Activated CD8-positive, alpha-beta memory T cell treated with anti-CD3 and anti-CD28 coated beads for 48 hours (primary cell): ENCODE results near the gene CUX1.
"Not testable (repeated sequence)": the region's sequence is repeated elsewhere in the genome, so short reads cannot be mapped to it uniquely, and the experiment has no call there.

Source experiments
- DNase-seq, 3 experiments: peaks; one replicate each; pipeline ENCODE4 v3.0.0-alpha.2; 2020; ENCODE audit warnings: low read depth in 2 of 3, low spot score in 2 of 3

The CUX1 gene

DNA sequence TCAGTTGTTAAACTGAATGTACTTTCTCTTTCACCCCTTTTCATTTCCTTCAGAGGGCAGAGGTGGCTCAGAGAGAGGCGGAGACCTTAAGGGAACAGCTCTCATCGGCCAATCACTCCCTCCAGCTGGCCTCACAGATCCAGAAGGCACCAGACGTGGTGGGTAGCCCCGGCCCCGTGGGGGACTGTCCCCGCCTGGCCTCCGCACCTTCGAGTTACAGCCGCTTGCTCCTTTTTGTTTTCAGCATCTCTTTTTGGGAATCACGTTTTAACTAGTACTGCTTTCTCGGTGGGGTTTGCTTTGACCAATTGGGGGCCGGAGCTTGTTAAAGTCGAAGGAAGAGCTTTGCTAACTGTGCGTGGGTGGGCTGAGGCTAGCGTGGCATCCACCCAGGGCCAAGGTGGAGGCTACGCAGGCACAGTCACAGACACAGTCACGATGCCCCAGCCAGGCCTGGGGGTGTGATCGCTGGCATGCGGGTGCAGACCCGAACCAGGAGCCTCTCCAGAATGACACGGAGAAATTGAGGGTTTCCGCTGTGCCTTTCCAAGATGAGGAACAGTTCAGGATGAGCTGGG lies 353.1 kb downstream of the CUX1 start:
- no peak for DNase-seq

DNA sequence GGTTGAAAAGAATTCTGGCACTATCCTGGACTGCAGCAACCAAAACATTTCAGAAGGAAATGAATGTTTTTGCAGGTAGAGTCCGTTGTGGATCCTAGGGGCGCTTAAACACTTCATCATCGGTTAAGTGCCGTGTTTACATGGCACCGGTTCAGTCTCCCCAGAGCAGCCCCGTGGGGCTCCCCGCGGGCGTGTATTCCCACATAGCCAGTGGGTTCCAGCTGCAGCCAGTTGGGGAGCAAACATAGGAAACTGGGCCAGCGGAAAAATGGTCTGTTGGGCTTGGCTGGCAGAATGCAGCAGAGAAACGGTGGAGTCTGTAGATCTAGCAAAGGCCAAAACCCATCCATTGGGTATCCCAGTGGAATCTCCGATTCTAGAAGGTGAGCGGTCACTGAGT lies 356.2 kb downstream of the CUX1 start:
- no peak for DNase-seq

DNA sequence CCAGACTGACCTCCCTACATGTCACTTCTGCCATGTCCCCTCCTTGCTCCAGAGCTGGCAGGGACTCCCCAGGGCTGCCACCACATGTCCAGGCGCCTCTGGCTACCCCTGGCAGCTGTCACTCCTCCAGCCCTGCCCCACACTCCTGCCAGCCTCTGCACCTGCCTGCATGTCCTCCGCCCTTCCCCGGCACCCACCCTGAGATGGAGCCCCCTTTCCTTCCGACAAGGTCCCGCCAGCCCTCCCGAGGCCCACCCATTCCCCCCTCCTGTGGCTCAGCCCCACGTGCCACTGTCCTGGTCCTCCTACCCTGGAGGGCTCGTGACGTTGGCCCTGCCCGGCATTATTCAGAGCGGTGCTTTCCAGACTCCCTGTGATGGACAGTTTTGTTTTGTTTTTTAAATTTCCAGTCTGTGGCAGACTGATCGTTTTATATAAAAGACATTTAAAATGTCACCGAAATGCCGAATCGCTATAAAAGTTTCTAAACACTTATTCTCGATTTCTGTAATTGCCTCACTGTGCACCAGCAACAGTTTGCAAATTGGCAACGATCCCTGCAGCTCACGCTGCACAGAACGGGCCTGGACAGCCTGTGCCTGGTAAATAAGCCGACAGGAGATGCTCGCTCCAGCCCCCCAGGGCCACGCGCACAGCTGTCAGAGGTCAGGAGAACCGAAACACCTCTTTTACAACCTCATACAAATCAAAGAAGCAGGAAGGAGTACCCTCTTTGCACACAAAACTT lies 358.2 kb downstream of the CUX1 start:
- no peak for DNase-seq

DNA sequence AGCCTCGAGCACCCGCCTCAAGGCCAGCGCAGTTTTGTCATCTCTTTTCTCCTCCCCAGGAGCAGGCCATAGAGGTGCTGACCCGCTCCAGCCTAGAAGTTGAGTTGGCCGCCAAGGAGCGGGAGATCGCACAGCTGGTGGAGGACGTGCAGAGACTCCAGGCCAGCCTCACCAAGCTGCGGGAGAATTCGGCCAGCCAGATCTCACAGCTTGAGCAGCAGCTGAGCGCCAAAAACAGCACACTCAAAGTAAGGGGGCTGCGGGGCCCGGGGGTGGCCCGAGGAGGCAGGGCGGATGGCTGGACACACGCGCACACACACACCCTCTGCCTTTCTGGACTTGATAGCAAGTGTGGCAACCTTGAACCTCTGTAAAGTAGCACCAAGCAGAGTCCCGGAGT lies 361.0 kb downstream of the CUX1 start:
- DNase-seq, result no peak

DNA sequence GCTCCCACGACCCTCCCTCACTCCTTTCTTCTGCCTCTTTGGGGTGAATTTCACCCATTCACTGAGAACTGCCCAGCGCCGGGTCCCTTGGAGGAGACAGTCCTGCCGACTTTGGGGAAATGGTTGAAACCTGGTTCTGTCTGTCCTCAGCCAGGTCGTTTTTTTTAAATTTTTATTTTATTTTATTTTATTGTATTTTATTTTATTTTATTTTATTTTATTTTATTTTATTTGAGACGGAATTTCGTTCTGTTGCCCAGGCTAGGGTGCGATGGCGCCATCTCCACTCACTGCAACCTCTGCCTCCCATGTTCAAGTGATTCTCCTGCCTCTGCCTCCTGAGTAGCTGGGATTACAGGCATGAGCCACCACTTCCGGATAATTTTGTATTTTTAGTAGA lies 363.3 kb downstream of the CUX1 start:
- no peak for DNase-seq

DNA sequence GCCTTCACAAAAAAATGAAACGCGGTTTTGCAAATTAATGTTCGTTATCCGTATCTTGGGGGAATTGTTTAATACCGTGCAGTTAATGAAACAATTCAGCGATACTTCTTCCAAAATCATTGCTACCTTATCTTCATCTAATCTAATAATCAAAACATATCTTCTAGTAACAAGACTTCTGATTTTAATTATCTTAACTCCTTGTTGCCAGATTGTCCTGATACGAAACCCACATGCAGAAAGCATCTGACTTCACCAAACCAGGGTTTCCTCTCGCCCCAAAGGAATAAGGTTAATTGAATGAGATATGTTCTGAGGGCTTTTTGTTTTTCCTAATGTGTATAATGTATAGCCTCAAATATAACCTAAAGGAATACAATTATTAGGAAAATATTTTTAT lies 364.1 kb downstream of the CUX1 start:
- DNase-seq, result no peak

DNA sequence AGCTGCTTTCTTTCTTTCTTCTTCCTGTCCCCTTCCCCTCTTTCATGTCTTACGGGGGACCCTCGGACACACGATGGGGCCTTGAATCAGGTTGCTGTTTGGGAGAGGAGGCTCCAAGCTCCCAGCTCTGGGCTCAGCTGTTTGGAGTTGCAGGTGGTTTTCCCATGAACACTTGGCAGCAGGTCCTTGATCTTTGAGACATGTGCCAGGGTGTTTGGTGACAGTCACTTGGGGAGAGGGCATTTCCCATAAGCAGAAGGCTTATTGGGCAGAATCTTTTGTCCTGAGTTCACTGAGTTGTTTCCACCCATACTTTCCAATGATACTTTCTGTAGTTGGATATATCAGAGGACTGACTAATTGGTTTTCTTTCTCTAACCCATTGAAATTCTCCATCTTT lies 364.6 kb downstream of the CUX1 start:
- no peak for DNase-seq

DNA sequence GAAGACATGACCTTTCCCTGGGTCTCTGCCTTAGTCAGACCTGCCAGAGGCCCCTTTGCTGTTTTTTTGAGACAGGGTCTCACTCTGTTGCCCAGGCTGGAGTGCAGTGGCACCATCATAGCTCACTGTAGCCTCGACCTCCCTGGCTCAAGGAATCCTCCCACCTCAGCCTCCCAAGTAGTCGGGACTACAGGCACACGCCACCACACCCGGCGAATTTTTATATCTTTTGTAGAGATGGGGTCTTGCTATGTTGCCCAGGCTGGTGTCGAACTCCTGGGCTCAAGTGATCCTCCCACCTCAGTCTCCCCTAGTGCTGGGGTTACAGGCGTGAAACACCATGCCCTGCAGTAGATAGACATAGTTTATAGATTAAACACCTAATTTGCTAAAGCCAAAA lies 366.4 kb downstream of the CUX1 start:
- not testable (repeated sequence) for DNase-seq

DNA sequence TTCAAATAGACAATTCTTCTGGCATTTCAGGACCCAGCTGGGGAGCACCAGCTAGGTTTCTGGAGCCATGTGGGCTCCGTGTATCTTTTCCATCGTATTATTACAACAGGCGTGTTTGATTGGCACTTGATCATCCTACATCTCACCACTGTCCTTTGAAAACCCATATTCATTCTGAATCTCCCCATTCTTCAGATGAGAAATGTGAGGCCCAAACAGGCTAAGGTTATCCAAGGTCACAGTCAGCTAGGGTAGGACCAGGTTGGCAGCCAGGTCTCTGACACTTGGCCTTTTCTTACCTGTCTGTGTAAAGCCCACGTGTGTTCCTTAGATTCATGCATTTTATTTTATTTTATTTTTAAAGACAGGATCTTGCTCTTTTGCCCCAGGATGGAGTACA lies 366.9 kb downstream of the CUX1 start:
- no peak for DNase-seq

DNA sequence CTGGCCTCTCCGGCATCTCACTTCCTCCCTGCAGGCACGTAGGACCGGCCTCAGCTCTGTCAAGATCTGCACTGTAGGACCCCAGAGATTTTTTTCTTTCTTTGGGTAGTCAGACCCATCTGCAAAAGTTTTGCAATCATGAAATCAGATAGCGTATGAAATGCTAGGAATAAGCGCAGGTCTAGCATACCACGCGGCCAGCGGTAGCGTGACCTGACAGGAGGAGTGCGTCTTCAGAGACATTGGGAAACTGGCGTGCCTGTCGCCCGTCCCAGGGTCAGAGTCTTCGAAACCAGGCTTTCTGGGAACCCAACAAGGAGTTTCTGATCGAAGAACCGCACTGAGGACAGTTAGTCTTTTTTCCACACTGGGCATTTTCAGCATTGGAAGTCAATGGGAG lies 368.4 kb downstream of the CUX1 start:
- no peak for DNase-seq

DNA sequence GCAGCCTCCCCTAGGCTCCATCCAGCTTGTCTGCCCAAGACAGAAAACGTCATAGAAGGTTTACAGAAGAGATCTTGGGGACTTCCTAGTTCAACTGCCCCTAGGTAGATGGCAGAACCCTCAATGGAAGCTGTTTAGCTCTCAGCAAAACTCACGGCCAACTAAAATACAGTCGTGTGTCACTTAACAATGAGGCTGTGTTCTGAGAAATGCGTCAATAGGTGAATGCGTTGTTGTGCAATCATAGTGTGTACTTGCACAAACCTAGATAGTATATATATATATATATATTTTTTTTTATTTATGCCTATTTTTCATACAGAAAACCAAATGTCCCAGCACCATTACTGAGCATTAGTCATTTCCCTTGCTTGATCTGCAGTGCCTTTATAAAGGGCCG lies 368.9 kb downstream of the CUX1 start:
- no peak for DNase-seq

DNA sequence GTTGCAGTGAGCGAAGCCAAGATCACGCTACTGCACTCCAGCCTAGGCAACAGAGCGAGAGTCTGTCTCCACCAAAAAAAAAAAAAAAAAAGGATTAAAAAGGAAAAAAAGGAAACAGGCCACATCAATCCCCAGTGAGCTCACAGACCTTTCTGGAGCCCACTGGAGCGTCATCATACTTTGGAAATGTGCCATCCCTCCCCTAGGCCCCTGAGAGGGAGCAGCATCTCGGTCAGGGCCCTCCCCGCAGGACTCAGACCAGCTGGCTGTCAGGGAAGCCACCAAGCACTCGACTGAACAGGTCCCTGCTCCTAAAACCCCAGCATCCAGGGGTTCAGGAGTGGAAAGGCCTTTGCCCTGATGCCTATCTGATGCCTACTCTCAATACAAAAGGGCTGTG lies 371.3 kb downstream of the CUX1 start:
- DNase-seq, result no peak

DNA sequence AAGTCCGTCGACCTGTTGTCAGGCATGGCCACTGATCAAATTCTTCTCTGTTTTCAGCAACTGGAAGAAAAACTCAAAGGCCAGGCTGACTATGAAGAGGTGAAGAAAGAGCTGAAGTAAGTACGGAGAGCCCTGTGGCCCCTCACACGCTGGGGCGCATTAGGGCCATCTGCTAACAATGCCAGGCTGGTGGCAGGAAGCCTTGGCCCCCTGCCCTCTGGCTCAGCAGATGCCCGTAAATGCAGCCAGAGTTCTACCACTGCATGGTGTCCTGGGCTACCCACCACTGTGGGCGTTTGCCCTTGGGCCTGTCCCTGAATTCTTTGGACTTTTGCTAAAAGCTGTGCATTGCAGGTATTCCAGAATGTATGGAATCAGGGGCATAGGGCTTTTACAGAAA lies 372.3 kb downstream of the CUX1 start:
- no peak for DNase-seq

DNA sequence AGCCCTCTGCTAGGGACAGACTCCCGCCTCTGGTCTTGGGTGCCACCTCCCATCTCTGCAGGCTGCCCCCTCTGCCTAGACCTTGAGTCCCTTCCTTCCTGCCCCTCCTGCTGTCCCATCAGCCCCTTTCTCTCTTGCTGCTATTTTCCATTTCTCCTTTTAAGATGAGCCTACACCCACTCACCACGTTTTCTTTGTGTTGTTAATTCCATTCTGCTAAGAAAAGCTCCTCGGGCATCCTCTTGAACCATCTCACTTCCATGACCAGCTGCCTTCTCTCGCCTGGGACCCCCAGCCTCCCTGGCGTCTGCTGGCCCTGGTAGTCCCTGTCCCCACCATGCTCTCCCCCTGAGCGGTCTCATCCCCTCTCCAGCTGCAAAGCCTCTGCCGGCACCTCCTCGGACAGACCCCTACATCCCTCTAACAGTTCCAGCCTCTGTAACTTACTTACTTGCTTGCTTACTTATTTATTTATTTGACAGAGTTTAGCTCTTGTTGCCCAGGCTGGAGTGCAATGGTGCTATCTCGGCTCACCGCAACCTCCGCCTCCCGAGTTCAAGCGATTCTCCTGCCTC lies 373.4 kb downstream of the CUX1 start:
- DNase-seq, result no peak

DNA sequence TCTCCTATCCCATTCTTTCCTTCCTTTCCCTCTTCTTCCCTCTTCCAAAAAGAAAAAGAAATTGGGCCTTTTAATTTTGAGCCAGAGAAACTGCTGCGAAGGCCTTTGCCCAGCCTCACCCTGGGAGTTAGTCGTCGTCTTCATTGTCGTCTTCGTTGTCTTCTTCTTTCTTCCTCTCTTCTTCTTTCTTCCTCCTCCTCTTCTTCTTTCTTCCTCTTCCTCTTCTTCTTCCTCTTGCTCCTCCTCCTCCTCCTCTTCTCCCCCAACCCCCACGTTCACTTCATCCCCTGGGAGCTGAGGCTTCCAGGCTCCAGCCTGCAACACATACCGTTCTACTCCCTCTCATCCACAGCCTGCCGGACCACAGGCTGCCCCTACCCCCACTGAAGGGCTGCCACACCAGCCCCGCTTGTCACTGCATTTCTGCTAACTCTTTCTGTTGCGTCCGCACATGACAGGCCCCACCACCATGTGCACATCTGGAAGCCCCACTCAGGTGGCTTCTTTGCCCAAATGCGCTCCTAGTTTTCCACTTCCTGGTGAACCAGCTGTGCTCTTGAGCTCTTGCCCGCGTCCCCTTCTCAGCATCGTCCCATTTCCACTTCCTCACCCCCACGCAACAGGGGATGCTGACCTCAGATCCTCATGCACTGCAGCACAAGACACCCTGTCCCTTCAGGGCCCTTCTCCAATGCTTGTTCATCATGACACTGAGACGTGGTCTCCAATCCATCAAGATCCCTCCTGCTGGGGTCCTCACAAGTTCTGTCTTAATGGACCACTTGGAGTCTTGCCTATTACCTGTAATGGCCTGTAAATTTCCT lies 374.3 kb downstream of the CUX1 start:
- DNase-seq, result no peak

DNA sequence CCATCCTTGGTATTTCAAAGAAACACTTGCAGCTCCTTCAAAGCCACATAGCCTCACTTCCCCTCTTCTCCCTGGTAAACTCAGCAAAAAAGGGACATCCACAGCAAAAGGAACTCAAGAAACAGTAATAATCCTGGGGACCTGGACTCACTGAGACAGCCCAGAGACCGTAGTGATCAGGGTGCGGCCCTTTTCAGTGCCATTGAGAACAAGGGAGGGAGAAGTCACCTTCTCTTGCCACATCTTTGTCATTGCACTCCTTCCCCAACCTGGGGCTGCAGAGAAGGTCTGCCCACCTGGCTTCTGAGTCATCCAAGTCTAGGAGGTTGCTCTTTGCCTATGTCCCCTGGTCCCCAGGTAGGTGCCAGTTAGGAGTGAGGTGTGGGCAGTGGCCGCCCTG lies 375.4 kb downstream of the CUX1 start:
- no peak for DNase-seq

DNA sequence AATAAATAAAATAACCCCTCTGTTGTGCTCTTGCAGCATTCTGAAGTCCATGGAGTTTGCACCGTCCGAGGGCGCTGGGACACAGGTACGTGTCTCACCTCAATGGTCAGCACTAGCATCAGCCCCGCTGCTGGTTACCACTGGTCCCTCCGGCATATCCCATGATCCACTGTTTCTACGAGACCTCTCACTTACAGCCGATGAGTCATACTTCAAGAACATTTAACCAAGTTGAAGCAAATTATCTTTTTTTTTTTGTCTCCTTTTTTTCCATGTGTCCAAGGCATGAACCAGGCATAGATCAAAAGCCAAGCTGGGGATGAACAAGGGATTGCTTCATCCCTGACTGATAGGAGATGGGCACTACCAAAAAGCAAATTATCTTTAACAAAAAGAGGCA lies 376.4 kb downstream of the CUX1 start:
- DNase-seq, result no peak

DNA sequence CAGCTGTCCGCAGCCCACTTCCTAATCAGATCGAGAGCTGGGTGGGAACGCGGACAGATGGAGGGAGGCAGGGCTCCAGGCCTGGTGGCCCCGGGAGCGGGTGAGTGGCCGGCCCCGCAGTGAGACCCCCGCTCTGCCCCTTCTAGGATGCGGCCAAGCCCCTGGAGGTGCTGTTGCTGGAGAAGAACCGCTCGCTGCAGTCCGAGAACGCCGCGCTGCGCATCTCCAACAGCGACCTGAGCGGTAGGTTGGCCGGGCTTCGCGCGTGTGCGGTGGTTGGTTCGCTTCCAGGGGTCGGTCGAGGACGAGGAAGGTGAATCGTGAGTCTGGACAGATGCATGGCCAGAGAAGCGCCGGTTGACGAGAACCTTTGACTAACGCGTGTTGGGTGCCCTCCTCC lies 377.9 kb downstream of the CUX1 start:
- DNase-seq, result no peak

DNA sequence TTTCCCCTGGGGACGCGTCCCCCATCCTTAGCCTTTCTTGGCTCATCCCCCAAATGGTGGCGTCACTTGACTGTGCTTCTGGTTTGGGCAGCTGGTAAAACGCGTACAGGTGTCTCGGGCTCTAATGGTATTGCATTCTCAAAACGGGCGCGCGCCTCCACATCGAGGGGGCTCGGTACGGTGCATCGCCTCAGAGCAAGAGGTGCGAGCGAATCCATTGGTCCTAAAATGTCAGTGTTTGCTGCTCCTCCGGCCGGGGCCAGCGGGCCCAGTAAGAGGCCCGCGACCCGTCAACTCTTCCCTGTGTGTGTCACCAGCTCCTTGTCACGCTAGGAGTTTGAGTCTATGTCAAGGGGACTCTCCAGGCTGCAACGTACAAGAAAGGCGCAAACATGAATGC lies 378.6 kb downstream of the CUX1 start:
- DNase-seq, result no peak

DNA sequence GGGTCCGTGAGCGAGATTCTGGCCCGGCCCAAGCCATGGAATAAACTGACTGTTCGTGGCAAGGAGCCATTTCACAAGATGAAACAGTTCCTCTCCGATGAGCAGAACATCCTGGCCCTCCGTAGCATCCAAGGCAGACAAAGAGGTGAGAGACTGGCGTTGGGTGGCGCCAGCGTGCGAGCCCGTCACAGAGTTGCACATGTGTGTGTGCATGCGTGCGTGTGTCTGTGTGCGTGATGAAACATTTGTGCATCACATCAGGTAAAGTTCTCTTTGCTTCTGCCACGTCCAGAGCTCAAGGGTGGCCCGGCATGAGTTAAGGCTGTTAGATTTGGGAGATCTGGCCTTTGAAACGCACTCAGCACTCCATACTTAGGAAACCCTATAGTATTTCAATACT lies 379.7 kb downstream of the CUX1 start:
- no peak for DNase-seq

DNA sequence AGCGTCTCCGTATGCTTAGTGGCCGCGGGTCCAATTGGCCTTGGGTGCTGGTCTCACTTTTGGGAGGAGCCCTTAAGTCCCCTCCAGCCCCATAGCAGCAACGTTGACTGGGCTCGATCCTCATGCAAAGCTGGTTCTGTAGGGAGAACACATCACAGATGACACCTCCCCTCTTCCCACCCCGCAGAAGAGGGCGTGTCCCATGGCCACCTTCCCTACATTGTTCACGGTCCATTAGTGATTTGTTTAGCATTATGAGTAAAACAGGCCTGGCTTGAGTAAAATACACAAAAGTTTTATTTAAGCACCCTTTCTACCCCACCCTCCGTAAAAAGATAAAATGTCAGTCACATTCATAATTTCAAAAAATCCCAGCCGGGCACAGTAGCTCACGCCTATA lies 380.2 kb downstream of the CUX1 start:
- DNase-seq, result no peak

DNA sequence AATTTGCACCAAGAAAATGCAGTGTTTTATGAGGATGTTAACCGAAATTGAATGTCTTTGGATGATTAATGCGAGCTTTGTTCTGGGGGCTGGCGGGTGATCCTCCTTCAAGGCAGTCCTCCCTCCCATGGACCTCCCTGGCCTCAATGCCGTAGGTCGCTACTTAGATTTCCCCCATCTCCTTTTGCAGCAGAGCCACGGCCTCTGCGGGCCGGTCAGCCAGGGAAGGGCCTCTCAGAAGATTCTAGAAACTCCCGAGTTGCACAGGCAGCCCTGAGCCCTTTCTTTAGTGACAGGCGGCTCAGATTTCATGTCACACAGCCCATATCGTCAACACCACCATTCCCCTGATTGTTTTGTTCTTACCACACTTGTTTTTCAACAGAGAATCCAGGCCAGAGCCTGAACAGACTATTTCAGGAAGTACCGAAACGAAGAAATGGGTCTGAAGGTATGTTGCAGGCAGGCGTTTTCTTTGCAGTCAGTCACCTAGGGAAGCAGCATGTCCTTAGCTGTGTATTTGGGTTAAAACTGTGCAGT lies 381.1 kb downstream of the CUX1 start:
- DNase-seq, result no peak
